ENCODE data around the gene RBM38. TPM values are rescaled to one million over a fixed set of nuclear protein-coding genes. Genes with fewer than 3 reads are reported as not detected.

Gene RBM38
- total RNA-seq, 1 experiment from 2014 or later, result 101 TPM

- in situ Hi-C loops (cut with HindIII; ENCODE audit: low sequenced_read_pairs), result no loop called here
- DNase-seq (ENCODE audit: low spot score), result no peak
These were observed 3.2 kb upstream of the RBM38 start for GRCh38 chr20:57387945-57388371.

- peak; percentile 64 for DNase-seq (ENCODE audit: low spot score)
- in situ Hi-C loops (cut with HindIII; ENCODE audit: low sequenced_read_pairs), result no loop called here
These were observed 2.1 kb upstream of the RBM38 start for GRCh38 chr20:57388953-57389694.

DNA sequence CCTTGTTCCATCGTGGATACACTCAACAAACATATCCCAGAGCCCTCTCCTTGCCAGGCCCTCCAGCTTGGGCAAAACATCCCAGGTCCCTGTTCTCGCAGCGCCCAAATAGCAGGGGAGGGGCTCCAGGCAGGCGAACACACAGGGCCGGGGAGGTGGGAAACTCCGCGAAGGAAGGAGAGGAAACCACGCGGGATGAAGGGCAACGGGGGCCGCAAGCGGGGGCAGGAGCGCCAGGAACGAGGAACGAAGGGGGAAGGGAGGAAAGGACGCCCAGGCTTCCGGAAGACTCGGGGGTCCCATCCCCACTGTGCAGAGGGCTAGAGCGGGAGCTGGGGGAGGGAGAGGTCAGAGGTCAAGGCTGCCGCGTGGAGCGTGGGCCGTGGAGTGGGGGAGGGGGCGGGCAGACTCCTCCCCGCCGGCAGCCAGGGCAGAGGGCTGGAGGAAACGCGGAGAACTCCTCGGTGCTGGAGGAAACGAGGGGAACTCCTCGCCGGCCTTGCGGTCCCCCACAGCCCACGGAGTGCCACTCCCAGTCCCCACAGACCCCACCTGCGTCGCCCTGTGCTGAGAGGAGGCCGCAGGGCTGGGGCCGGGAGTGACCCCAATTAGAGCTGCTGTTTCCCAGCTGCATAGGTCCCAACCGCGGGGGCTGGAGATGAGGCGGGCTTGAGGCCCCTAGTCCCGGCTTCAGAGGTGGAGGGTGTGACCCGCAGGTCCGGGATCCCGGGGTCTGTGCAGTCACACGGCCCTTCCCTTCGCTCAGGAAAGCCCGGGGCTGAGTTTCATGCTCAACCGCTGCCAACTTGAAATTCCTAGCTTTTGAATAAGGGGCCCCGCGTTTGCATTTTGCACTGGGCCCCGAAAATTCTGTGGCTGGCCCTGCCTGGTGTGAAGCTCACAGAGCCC is 1.2 kb upstream of the RBM38 start:
- in situ Hi-C loops (cut with HindIII; ENCODE audit: low sequenced_read_pairs), result no loop called here
- DNase-seq (ENCODE audit: low spot score), result no peak

DNA sequence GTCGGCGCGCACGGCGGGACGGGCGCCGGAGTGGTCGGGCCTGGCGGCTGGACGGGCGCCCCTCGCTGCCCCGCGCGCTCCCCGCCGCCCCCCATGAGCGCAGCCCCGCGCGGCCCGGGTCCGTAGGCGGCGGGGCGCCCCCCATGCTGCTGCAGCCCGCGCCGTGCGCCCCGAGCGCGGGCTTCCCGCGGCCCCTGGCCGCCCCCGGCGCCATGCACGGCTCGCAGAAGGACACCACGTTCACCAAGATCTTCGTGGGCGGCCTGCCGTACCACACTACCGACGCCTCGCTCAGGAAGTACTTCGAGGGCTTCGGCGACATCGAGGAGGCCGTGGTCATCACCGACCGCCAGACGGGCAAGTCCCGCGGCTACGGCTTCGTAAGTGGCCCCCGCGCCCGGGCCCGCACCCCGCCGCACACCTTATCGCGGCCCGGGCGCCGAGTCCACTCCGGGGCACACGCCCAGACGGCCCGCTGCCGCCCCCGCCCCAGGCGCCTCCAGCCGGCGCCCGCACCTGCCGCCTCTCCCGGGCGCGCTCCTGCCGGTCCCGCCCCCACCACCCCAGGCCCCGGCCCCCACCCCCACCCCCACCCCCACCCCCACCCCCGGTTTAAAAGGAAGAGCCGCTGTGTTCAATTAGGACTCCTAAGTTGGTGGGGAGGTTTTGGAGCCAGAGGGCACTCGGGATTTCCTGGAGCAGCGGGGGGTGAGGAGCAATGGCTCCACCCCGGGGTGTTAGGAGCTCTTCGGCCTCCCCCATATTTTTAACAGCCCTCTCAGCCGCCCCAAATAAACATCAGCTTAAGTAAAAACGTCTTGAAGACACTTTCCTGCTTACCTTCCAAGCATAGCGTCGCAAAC is 474 bp downstream of the RBM38 start:
- DNase-seq (ENCODE audit: low spot score), result no peak
- in situ Hi-C loops (cut with HindIII; ENCODE audit: low sequenced_read_pairs), result no loop called here

- peak; percentile 70 for DNase-seq (ENCODE audit: low spot score)
- in situ Hi-C loops (cut with HindIII; ENCODE audit: low sequenced_read_pairs), result no loop called here
These were observed 1.5 kb downstream of the RBM38 start for GRCh38 chr20:57392512-57393271.

DNA sequence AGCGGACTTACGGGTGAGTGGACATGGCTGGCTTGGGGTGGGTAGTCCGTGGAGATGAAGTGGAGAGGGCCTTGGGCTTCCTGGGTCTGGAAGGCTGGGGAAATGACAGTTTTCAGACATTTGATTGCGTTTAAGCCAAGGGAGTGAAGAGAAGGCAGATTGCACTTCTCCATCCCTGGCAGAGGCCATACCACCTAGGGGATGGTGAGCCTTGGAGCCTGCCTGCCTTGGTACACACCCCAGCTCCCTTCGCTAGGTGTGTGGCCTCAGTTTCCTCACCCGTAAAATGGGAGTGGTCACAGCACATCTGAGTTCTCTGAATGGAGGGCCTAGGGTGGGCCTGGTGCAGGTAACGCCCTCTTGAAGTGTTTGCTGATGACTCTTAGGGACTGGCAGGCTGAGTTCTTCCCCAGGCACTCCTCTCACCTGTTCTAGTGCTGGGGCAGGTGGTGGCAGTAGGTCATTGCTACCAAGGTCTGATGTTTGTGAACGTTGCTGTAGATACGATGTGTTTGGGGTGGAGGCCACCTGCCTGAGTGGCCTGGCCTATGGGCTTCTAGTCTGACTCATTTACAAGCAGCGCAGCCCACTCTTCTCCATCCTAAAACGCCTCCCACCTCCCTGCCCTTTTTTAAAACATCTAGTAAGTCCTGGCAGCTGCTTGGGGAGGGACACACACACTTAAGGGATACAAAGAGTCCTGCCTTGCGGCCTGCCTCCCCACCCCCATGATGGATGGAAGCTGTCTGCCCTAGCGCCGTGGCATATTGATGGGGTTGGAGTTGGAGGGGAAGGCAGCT is 2.3 kb downstream of the RBM38 start:
- in situ Hi-C loops (cut with HindIII; ENCODE audit: low sequenced_read_pairs), result no loop called here
- DNase-seq (ENCODE audit: low spot score), result peak; percentile 61

GRCh38 chr20:57394121-57395082 is 3.2 kb downstream of the RBM38 start:
- DNase-seq (ENCODE audit: low spot score), result no peak

GRCh38 chr20:57395111-57395966 is 4.1 kb downstream of the RBM38 start:
- in situ Hi-C loops (cut with HindIII; ENCODE audit: low sequenced_read_pairs), result no loop called here
- peak; percentile 73 for DNase-seq (ENCODE audit: low spot score)

More at GRCh38 chr20:57394121-57395082, 3.2 kb downstream of the RBM38 start:
- in situ Hi-C loops (cut with HindIII; ENCODE audit: low sequenced_read_pairs), result no loop called here

DNA sequence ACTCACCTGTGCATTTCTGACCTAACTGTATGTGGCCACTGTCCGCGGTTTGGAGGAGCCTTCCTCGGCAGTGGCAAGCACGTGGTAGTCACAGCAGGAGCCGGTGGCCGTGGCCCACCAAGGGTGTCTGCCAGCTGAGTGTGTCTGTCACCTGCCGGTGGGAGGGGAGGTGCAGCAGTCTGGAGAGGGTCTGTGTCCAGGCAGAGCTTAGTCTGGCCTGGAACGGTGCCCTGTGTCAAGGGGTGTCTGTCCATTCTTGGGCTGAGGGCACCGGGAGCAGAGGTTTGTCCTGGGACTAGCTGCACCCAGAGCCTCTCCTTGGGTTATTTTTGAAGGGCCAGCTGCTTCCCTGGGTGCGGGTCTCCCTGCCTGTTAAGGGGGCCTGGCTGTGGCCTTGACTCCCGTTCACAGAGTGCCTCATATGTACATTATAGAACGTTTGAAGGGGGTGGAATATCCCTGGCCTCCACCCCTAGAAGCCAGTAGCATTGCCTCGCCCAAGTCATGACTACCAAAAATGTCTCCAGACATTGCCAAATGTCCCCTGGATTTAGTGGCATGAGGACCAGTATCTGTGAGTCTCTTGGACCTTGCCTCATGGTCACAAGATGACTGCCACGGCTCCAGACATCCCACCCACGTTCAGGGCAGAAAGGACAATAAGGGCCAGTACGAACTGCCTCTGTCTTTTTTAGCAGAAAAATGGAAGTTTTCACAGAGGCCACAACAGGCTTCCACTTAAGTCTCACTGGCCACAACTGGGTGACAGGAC is 5.2 kb downstream of the RBM38 start:
- in situ Hi-C loops (cut with HindIII; ENCODE audit: low sequenced_read_pairs), result no loop called here
- DNase-seq (ENCODE audit: low spot score), result no peak

DNA sequence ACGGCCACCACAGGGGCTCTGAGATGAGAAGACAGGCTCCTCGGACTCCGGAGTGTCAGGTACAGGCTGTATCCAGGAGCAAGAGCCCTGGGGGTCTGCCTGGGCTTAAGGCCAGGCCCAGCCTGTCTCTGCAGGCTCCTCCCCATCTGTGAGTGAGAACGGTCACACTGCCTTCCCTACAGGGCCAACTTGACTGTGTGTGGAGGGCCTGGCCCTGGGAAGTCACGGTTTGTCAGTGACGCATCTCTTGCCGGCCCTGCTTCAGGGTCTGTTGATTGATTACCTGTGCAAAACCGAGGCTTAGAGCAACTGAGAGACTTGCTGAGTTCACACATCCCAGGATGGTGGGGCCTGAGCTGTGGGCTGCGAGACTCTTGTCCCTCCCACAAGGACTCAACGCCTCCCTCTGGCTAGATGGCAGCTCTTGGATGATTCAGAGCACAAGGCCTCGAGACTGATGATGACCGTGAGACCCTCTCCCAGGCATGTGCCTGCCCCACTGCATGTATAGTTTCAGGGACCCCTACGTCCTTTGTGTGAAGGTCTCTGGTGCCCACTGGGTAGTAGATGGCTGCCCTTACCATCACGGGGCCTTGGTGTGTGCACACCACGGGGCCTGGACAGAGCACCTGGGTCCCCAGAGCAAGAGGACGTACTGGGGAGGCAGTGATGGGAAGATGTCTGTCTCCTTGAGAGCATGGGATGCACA is 5.9 kb downstream of the RBM38 start:
- in situ Hi-C loops (cut with HindIII; ENCODE audit: low sequenced_read_pairs), result no loop called here
- no peak for DNase-seq (ENCODE audit: low spot score)

- peak; percentile 35 for DNase-seq (ENCODE audit: low spot score)
- in situ Hi-C loops (cut with HindIII; ENCODE audit: low sequenced_read_pairs), result no loop called here
These were observed 6.5 kb downstream of the RBM38 start for GRCh38 chr20:57397693-57398108.

DNA sequence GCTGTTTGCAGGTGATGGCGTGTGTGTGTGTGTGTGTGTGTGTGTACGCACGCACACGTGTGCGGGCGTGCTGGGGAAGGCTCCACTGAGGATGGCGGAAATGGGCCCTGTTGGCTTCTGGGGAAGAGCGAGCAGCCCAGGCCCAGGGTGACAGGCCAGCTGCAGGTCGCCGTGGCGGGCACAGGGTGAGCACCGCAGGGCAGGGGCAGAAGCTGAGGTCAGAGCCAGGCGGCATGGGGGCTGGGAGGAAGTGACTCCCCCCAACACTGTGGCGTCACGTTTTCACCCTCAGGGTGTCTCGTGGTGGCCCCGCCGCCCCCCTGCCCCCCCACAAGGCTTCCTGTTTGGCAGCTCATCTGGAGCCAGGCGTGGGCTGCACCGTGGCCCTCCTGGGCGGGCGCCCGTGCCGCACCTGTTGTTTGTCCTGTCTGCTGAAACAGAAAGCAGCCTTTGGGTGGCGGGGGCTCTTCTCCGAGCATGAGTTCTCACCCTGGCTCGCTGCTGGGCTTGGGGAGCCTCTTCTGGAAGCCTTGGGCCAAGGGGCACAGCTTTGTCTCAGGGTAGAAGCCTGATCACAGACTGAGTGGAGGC is 7.1 kb downstream of the RBM38 start:
- in situ Hi-C loops (cut with HindIII; ENCODE audit: low sequenced_read_pairs), result no loop called here

DNA sequence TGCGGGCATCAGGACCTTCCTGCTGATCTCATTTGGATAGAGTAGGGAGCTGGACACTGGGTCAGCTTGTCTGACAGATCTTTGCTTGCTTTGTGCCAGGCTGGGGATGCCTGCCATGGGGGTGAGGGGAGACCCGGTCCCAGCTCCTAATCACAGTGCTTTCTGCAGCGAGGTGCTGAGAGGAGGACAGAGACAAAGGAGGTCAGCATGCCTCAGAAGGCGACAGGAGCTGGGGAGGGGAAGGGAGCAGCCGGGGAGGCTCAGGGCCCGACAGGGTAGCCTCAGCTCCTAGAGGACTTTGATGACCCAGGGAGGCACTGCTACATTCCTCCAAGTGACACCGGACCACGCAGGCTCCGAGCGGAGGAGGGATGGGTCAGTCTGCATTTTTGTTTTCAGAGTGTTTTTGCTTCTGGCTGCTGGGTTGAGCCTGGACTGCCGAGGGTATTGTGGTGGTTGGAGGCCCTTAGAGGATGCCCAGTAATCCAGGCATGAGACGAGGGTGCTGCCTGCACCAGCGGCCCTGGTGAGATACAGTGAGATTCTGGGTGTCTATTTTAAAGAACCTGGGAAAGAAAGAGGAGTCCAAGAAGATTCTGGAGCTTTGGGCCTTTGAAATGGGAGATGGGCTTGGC is 7.8 kb downstream of the RBM38 start:
- in situ Hi-C loops (cut with HindIII; ENCODE audit: low sequenced_read_pairs), result no loop called here
- peak; percentile 42 for DNase-seq (ENCODE audit: low spot score)

More for the DNA sequence above, 7.1 kb downstream of the RBM38 start:
- no peak for DNase-seq (ENCODE audit: low spot score)

All from G401 (cell line).